ENCODE measurements around the gene HDGF.

Gene HDGF

DNA sequence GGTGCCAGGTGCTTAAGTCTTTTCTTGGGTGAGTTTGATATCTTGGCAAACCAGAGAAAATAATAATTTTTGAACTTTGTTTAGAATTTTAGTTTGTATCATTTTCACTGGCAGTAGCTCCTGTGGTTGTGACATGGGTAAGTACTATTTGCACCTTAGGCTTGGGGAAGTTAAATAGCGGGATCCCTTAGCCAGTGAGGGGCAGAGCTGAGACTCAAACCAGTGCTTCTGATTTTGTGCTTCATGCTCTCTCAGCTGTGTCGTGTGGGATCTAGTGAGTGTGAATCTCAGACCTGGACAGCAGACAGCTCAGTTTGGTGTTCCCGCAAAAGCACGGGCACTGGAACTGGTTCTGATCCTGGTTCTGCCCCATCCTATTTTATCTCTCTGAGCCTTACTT lies 25.5 kb upstream of the HDGF start:
- H3F3A ChIP-seq (ENCODE audit: insufficient read depth, low read length), result no peaks in the 10 kb centered on the region
- no peaks in the 10 kb centered on the region for H3K9me3 ChIP-seq (ENCODE audit: low read length)
- H3K27me3 ChIP-seq (ENCODE audit: insufficient read depth, low read length), result no peaks in the 10 kb centered on the region
- no peaks in the 10 kb centered on the region for H3K9me2 ChIP-seq (ENCODE audit: low read depth, low read length)
- no peak overlapping the region for H3K4me3 ChIP-seq (ENCODE audit: low read depth, low read length, poor library complexity, severe bottlenecking)
- H3K27ac ChIP-seq (ENCODE audit: low read depth, low read length, poor library complexity, severe bottlenecking), result no peak overlapping the region
- H4K20me1 ChIP-seq (ENCODE audit: insufficient read depth, low read length), result no peaks in the 10 kb centered on the region
- TF ChIP-seq, protein P1, sequence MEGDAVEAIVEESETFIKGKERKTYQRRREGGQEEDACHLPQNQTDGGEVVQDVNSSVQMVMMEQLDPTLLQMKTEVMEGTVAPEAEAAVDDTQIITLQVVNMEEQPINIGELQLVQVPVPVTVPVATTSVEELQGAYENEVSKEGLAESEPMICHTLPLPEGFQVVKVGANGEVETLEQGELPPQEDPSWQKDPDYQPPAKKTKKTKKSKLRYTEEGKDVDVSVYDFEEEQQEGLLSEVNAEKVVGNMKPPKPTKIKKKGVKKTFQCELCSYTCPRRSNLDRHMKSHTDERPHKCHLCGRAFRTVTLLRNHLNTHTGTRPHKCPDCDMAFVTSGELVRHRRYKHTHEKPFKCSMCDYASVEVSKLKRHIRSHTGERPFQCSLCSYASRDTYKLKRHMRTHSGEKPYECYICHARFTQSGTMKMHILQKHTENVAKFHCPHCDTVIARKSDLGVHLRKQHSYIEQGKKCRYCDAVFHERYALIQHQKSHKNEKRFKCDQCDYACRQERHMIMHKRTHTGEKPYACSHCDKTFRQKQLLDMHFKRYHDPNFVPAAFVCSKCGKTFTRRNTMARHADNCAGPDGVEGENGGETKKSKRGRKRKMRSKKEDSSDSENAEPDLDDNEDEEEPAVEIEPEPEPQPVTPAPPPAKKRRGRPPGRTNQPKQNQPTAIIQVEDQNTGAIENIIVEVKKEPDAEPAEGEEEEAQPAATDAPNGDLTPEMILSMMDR (IDR thresholded peaks at IDR 0.05; ENCODE audit: low read length), result no peak
- TF ChIP-seq EZH2 (IDR thresholded peaks at IDR 0.05; ENCODE audit: borderline replicate concordance, low read length), result no peak
- peaks cover 20% of the 10 kb centered on the region for H3K4me1 ChIP-seq (ENCODE audit: insufficient read depth, low read length, severe bottlenecking)
- no peak overlapping the region for H2AFZ ChIP-seq (ENCODE audit: low read length)
- H3K9ac ChIP-seq (ENCODE audit: low read length), result peak overlapping the region; percentile 8; the same call in 1 of the 2 replicates
- H3K79me2 ChIP-seq (ENCODE audit: insufficient read depth, low read length), result peaks cover 76% of the 10 kb centered on the region
- no peak overlapping the region for H3K4me2 ChIP-seq (ENCODE audit: low read length)
- H3K36me3 ChIP-seq (ENCODE audit: insufficient read depth, low read length), result peaks cover 29% of the 10 kb centered on the region

DNA sequence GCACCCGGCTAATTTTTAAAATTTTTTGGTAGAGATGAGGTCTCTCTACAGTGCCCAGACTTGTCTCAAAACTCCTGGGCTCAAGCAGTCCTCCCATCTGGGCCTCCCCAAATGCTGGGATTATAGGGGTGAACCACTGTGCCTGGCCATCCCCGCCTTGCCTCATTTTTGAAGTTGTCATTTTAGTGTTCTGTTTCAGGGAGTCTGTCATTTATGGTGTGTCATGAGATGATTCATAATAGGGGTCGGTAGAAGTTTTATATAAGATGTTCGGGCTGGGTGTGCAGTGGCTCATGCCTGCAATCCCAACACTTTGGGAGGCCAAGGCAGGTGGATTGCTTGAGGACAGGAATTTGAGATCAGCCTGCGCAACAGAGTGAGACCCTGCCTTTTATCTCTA lies 24.3 kb upstream of the HDGF start:
- peaks cover 77% of the 10 kb centered on the region for H3K79me2 ChIP-seq (ENCODE audit: insufficient read depth, low read length)
- no peak overlapping the region for H3K4me2 ChIP-seq (ENCODE audit: low read length)
- H3K27me3 ChIP-seq (ENCODE audit: insufficient read depth, low read length), result no peaks in the 10 kb centered on the region

DNA sequence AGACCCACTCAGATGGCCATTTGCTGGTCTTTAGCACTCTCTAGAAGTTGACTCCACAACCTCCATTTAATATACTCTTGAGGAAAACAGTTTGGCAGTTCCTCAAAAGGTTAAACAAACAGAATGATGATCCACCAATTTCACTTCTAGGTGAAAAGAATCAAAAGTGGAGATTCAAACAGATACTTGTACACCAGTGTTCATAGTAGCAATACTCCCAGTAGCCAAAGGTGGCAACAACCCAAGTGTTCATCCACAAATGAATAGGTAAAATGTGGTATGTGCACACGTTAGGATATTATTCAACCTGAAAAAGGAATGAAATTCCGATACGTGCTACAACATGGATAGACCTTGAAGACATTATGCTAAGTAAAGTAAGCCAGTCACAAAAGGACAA lies 22.1 kb upstream of the HDGF start:
- H3K36me3 ChIP-seq (ENCODE audit: insufficient read depth, low read length), result peaks cover 39% of the 10 kb centered on the region
- H3K4me2 ChIP-seq (ENCODE audit: low read length), result no peak overlapping the region
- H4K20me1 ChIP-seq (ENCODE audit: insufficient read depth, low read length), result no peaks in the 10 kb centered on the region

More for the DNA sequence above, 24.3 kb upstream of the HDGF start:
- Histone ChIP-seq H3K4me3 (ENCODE audit: low read depth, low read length, poor library complexity, severe bottlenecking) (no peak overlapping the region), H3K4me1 (ENCODE audit: insufficient read depth, low read length, severe bottlenecking) (peaks cover 20% of the 10 kb centered on the region), H3K9ac (ENCODE audit: low read length) (no peak overlapping the region), H3K9me2 (ENCODE audit: low read depth, low read length) (no peaks in the 10 kb centered on the region), H2AFZ (ENCODE audit: low read length) (no peak overlapping the region), H3K27ac (ENCODE audit: low read depth, low read length, poor library complexity, severe bottlenecking) (no peak overlapping the region), H3K36me3 (ENCODE audit: insufficient read depth, low read length) (peaks cover 23% of the 10 kb centered on the region), H3K9me3 (ENCODE audit: low read length) (no peaks in the 10 kb centered on the region), H3F3A (ENCODE audit: insufficient read depth, low read length) (no peaks in the 10 kb centered on the region), H4K20me1 (ENCODE audit: insufficient read depth, low read length) (no peaks in the 10 kb centered on the region)
- TF ChIP-seq, protein P1 (IDR thresholded peaks at IDR 0.05; ENCODE audit: low read length), result no peak
- no peak for TF ChIP-seq EZH2 (IDR thresholded peaks at IDR 0.05; ENCODE audit: borderline replicate concordance, low read length)

More for the DNA sequence above, 22.1 kb upstream of the HDGF start:
- Histone ChIP-seq H3K79me2 (ENCODE audit: insufficient read depth, low read length) (peaks cover 86% of the 10 kb centered on the region), H3K27ac (ENCODE audit: low read depth, low read length, poor library complexity, severe bottlenecking) (no peak overlapping the region), H2AFZ (ENCODE audit: low read length) (no peak overlapping the region), H3K9ac (ENCODE audit: low read length) (no peak overlapping the region), H3K27me3 (ENCODE audit: insufficient read depth, low read length) (no peaks in the 10 kb centered on the region), H3K9me3 (ENCODE audit: low read length) (no peaks in the 10 kb centered on the region), H3F3A (ENCODE audit: insufficient read depth, low read length) (no peaks in the 10 kb centered on the region), H3K4me3 (ENCODE audit: low read depth, low read length, poor library complexity, severe bottlenecking) (no peak overlapping the region), H3K4me1 (ENCODE audit: insufficient read depth, low read length, severe bottlenecking) (peaks cover 34% of the 10 kb centered on the region), H3K9me2 (ENCODE audit: low read depth, low read length) (no peaks in the 10 kb centered on the region)
- TF ChIP-seq, protein P1 (IDR thresholded peaks at IDR 0.05; ENCODE audit: low read length), result no peak; the same call in 1 of the 2 replicates
- TF ChIP-seq EZH2 (IDR thresholded peaks at IDR 0.05; ENCODE audit: borderline replicate concordance, low read length), result no peak
